Transverse colon (tissue), 4 donors: ENCODE data around the gene GOLPH3. TPM values are rescaled to one million over a fixed set of nuclear protein-coding genes. Genes with fewer than 3 reads are reported as not detected.

Experiments
- DNase-seq: peaks from one replicate; pipeline ENCODE4 v3.0.0-alpha.2; 2019
- H3K27ac ChIP-seq, 4 donors: fragments of 200-600 bp; sonication (generic); 2 replicates each; pipeline ENCODE4 v1.5.1; 2016 to 2018; ENCODE audit warnings: inconsistent platforms in 4 of 4
- H3K27me3 ChIP-seq: fragments of 200-600 bp; sonication (generic); 2 replicates; pipeline ENCODE4 v1.5.1; 2017; ENCODE audit warnings: inconsistent platforms
- H3K36me3 ChIP-seq, 4 donors: fragments of 200-600 bp; sonication (generic); 2 replicates each; pipeline ENCODE4 v1.5.1; 2017 to 2019; ENCODE audit warnings: inconsistent platforms in 4 of 4
- H3K4me1 ChIP-seq, 4 donors: fragments of 200-600 bp; sonication (generic); 2 replicates each; pipeline ENCODE4 v1.5.1; 2017 to 2020; ENCODE audit warnings: inconsistent platforms in 4 of 4
- H3K4me3 ChIP-seq, 4 donors: fragments of 200-600 bp; sonication (generic); 1 replicate in 1 of 4; 2 replicates in 3 of 4; pipeline versions ENCODE4 v1.5.1 to v1.6.1; 2017 to 2019; ENCODE audit warnings: inconsistent platforms in 4 of 4
- H3K9me3 ChIP-seq, 2 donors: fragments of 200-600 bp; sonication (generic); 2 replicates each; pipeline ENCODE4 v1.5.1; 2017 to 2019; ENCODE audit warnings: inconsistent platforms in 2 of 2
- CTCF ChIP-seq, 5 experiments: fragments of 200-600 bp in 3 of 5; fragments of 450-650 bp in 2 of 5; sonication (generic) in 3 of 5; IDR thresholded peaks; 1 replicate in 2 of 5; 2 replicates in 3 of 5; pipeline ENCODE4 v1.5.1; 2016 to 2017; ENCODE audit warnings: antibody characterized with exemption in 5 of 5, inconsistent platforms in 3 of 5, mild to moderate bottlenecking in 2 of 5, moderate library complexity in 1 of 5
- EP300 ChIP-seq: sonication (generic); formaldehyde crosslinking; IDR thresholded peaks from one replicate; pipeline ENCODE4 v1.6.1; 2017; ENCODE audit warnings: antibody characterized with exemption, low read depth
- POLR2A ChIP-seq: fragments of 450-650 bp; IDR thresholded peaks from one replicate; pipeline ENCODE4 v1.6.1; 2016; ENCODE audit warnings: antibody characterized with exemption, mild to moderate bottlenecking, moderate library complexity
- POLR2AphosphoS5 ChIP-seq, 3 donors: sonication (generic); formaldehyde crosslinking; IDR thresholded peaks; one replicate each; pipeline ENCODE4 v1.6.1; 2016; ENCODE audit warnings: antibody characterized with exemption in 3 of 3
- WGBS, 2 donors: methylation state at CpG; one replicate each; pipeline ENCODE4 v1.1.5; 2018; ENCODE audit warnings: low coverage in 1 of 2; 5-methylcytosine and 5-hydroxymethylcytosine counted together
- in situ Hi-C, 4 donors: fragments of 200-750 bp; cut with MboI; loops; one replicate each; pipeline versions ENCODE4 v1.15.0 to v1.15.1; 2017; ENCODE audit warnings: low sequenced_read_pairs in 3 of 4, low pct_ligation_motif_present in 1 of 4, low pct_unique_long_range_greater_than_20kb in 1 of 4
- intact Hi-C: fragments of 100-400 bp; cut with DNase I; formaldehyde crosslinking; loops from one replicate; pipeline ENCODE4 v1.15.1; 2023; ENCODE audit warnings: low total_unique reads
- total RNA-seq, 4 donors: library from RNA; depleted of rRNA; stranded (reverse); fragments of >200 nt; gene quantifications; one replicate each; pipeline ENCODE4 v1.1.0, GENCODE V29; 2016

Gene GOLPH3
- total RNA-seq, 4 donors from 2014 or later, result 52.1 to 666 (median 132) TPM

- WGBS, 2 donors, result 91% methylated on average over 30 of the region's 30 CpGs; no CpG with 5 or more reads in 1 of the 2 donors
- intact Hi-C loops, result no loop called here
- Histone ChIP-seq H3K36me3 (peaks cover 0 to 2% (median 0%) of the 10 kb centered on the region in 4 donors), H3K4me1 (no peaks in the 10 kb centered on the region), H3K27me3 (no peaks in the 10 kb centered on the region), H3K9me3 (no peaks in the 10 kb centered on the region), H3K4me3 (no peak overlapping the region), H3K27ac (no peak overlapping the region)
- in situ Hi-C loops, result loop anchor here in 3 of 4 donors (25.0 kb wide), 1 partner anchor 502 kb away; no protein-coding TSS in a partner anchor
- DNase-seq, result no peak
- TF ChIP-seq CTCF (IDR thresholded peaks at IDR 0.05) (no peak), POLR2AphosphoS5 (IDR thresholded peaks at IDR 0.05) (no peak), POLR2A (no peak), EP300 (no peak)
Measured at GRCh38 chr5:32089146-32090000, 84.7 kb downstream of the GOLPH3 start.

DNA sequence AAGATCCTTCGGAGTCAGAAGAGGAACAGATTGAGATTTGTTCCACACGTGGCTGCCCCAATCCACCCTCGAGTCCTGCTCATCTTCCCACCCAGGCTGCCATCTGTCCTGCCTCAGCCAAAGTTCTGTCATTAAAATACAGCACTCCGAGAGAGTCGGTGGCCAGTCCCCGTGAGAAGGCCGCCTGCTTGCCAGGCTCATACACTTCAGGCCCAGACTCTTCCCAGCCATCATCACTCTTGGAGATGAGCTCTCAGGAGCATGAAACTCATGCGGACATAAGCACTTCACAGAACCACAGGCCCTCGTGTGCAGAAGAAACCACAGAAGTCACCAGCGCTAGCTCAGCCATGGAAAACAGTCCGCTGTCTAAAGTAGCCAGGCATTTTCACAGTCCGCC is 85.9 kb downstream of the GOLPH3 start:
- intact Hi-C loops, result no loop called here

GRCh38 chr5:32087086-32088082 is 86.7 kb downstream of the GOLPH3 start:
- Histone ChIP-seq H3K27me3 (no peaks in the 10 kb centered on the region), H3K9me3 (no peaks in the 10 kb centered on the region), H3K4me3 (no peak overlapping the region), H3K4me1 (no peaks in the 10 kb centered on the region), H3K36me3 (peaks cover 0 to under 1% (median 0%) of the 10 kb centered on the region in 4 donors), H3K27ac (no peak overlapping the region)
- intact Hi-C loops, result no loop called here
- TF ChIP-seq CTCF (IDR thresholded peaks at IDR 0.05) (no peak), POLR2AphosphoS5 (IDR thresholded peaks at IDR 0.05) (no peak), EP300 (no peak), POLR2A (no peak)
- in situ Hi-C loops, result loop anchor here in 3 of 4 donors (25.0 kb wide), 1 partner anchor 500 kb away; no protein-coding TSS in a partner anchor
- DNase-seq, result no peak
- WGBS, 2 donors, result 89 to 96% methylated on average over 3 to 20 of the region's 24 CpGs

More for the DNA sequence above, 85.9 kb downstream of the GOLPH3 start:
- no peaks in the 10 kb centered on the region for H3K4me1 ChIP-seq
- 93% methylated on average over 12 of the region's 12 CpGs; no CpG with 5 or more reads in 1 of the 2 donors for WGBS, 2 donors
- in situ Hi-C loops, result loop anchor here in 3 of 4 donors (25.0 kb wide), 1 partner anchor 501 kb away; no protein-coding TSS in a partner anchor
- H3K36me3 ChIP-seq, result peaks cover 0 to 2% (median 0%) of the 10 kb centered on the region in 4 donors
- no peak overlapping the region for H3K27ac ChIP-seq
- no peaks in the 10 kb centered on the region for H3K27me3 ChIP-seq
- DNase-seq, result no peak
- TF ChIP-seq POLR2AphosphoS5 (IDR thresholded peaks at IDR 0.05) (no peak), POLR2A (no peak), CTCF (IDR thresholded peaks at IDR 0.05) (no peak), EP300 (no peak)
- H3K9me3 ChIP-seq, result no peaks in the 10 kb centered on the region
- H3K4me3 ChIP-seq, result no peak overlapping the region
